Stimulated activated CD8-positive, alpha-beta memory T cell treated with anti-CD3 and anti-CD28 coated beads, Interleukin-12 subunit alpha, Interleukin-12 subunit beta, amount 100 ng/mL, for 4 hours (primary cell): ENCODE results near the gene EGFR.

Experiments
- DNase-seq: peaks from one replicate; pipeline ENCODE4 v3.0.0-alpha.2; 2020; ENCODE audit warnings: low read depth

EGFR gene

DNA sequence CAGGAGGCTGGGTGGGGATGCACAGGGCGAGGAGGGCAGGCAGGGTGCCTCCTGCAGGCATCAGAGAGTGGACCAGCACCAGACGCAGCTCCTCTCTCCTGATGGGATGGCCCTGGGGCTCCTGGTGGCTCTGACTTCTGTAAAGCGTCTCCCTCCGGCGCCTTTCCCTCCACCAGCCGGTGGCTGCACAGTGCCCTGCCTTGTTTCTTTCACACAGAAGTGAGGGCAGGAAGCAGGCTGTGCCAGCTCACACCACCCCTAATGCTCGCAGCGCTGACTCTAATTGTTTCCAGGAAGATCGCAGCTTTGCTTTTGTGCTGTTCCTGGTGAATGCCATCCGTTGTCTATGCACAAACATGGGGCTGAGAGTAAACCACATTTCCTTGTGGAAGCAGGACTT lies 194.0 kb downstream of the EGFR start:
- no peak for DNase-seq

DNA sequence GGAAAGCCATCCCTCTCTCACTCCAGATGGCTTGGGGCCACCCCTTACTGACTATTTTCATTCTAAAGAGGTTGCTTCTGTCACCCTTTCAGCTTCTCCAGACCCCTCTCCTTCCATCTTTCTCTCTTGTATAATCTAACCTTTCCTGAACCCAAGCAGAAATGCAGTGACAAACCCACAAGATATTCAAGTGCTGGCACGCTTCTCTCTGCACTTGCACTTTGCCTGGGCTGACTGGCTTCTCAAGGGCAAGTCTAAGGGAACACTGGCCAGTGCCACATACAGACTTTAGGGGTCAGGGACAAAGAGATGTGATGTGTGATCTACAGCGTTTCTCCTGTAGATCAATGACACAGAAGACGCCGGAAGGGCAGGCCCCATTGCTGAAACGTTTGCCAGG lies 195.9 kb downstream of the EGFR start:
- no peak for DNase-seq

DNA sequence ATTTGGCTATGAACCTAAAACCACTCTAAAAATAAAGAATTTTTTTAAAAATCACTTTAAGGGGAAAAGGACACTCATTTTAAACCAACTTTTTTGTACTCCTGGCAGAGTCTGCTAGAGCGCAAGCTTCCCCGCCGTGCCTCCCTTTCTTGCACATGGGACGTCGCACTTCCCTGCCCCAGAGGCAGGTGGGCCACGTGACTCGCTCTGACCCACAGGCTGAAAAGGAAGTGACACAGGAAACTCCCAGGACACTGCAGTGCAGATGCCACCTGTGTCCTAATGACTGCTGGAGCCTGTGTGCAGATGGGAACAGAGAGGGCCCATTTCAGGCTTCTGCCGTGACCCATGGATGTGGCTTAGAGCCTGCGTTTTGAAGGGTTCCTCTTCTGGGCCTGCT lies 204.2 kb downstream of the EGFR start:
- no peak for DNase-seq

DNA sequence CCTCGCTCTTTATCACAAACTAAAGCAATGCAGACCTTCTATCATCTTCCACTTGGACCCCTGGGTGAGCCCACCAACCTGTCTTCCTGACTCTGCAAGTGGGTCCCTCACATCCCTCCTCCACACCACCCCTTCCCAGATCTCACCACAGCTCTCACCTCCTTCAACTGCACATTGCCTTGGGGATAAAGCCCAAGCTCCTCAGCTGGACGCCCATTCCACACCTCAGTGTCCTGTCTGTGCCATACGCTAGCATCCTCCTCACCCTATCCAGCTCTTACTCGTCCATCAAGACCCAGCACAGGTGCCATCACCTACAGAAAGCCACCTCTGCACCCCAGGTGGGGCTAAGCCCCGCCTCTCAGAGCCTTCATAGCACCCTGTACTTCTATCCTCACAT lies 205.3 kb downstream of the EGFR start:
- DNase-seq = no peak

DNA sequence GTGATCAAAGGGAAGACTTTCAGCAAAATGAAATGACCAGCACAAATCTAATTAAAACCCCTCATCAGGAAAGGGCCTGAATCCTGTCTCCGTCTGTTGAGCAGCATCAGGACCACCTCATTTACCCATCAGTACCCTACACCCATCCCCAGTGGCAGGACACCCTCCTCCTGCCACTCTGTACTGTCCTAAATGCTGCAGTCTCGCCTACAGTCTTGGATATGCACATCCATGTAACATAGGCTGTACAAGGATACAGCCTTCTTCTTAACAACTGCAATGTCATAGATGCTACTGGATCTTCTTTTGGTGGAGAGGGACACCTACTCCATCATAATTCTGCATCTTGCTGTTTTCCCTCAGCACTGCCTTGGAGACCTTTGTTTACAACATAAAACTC lies 206.0 kb downstream of the EGFR start:
- no peak for DNase-seq

DNA sequence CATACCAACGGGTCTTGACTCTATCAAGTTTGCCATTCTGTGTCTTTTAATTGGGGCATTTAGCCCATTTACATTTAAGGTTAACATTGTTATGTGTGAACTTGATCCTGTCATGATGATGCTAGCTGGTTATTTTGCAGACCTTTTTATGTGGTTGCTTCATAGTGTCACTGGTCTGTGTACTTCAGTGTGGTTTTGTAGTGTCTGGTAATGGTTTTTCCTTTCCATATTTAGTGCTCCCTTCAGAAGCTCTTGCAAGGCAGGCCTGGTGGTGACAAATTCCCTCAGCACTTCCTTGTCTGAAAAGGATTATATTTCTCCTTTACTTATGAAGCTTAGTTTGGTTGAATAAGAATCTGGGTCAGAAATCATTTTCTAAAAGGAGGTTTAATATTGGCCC lies 211.2 kb downstream of the EGFR start:
- DNase-seq = no peak

DNA sequence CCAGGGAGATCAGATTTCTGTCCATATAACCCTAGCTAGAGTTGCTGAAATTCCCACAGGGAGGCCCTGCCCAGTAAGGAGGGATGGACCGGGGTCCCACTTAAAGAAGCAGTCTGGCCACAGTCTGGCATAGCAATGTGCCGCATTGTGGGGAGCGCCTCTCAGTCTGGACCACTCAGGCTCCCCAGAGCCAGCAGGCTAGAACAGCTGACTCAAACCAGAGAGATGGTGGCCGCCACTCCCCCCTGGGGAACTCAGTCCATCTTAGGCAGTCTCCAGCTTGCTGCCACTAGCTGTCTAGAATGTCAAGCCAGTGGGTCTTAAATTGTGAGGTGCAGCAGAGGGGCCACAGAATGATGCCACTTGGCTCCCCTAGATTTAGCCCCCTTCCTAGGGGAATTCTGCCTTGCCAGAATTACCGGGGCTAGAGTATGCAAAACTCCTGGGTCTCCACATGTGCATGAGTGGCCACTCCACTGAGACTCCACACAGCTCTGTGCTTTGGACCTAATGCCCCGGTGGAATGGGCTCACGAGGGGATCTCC lies 213.0 kb downstream of the EGFR start:
- DNase-seq = no peak

DNA sequence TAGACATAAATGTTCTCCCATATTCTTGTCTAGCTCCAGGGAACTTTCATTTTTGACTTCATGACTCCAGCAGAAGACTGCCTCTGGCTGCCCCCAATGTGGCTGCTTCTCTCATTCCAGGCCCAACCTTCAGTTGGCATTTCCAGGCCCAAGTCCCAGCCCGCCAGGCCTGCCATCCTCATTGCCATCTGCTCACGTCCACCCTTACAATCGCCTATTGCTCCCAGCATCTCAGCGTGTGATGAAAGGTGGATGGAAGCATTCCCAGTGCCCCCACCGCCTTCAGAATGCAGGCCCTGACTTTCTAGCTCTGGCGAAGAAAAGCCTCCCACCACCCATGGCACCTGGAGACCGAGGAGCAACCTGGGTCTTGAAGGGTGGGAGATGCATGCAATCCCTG lies 214.2 kb downstream of the EGFR start:
- no peak for DNase-seq

DNA sequence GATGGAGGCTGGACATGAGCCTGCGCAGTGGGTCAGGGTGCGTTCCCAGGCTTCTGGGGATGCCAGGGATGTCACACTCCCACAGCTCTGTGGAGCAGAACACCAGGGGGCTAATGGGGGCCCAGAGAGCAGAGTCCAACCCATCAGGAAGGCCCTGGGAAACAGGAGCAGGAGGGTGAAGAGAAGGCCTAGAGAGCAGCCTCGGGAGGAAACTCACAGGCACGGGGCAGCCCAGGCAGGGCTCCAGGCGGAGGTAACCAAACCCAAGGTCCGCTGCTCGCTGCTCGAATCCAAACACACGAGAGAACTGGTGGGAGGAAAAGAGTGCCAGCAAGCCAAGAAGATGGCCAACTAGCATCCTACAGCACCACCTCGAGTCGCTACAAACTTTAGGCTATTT lies 215.6 kb downstream of the EGFR start:
- no peak for DNase-seq

DNA sequence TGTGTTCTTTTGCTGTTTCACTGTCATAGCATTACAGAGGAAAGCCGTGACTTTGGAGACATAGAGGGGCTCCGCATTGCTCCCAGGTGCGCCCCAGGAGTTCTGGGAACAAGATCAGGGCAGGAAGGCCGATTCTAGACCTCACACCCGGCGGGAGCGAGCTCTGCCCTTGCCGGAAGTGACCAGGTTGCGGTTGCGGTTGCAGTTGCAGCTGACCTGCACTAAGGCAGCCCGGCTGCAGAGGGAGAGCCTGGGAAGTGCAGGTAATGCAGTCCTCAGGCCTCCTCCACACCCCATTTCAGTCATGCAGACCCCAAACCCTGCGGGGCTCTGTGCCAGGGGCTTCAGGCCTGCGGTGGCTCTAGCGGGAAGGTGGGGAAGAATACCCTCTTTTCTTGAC lies 216.3 kb downstream of the EGFR start:
- DNase-seq = no peak

DNA sequence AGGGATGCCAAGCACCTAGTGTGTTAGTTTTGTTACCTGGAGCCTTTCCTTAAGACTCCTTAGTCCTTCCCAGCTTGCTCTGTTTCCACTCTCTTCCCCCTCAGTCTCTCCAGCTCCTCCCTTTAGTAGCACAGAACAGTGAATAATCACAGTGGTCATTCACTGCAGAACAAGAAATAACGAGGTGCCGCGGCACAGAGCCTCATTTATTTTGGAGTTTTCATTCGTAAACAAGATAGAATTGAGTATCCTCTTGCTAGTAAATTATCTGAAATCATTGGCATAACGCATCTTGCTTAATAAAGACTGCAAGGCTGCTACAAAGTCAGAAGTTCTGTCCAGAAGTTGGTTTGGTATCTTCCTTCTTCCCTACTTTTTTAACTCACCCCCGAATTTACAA lies 217.0 kb downstream of the EGFR start:
- DNase-seq = no peak

DNA sequence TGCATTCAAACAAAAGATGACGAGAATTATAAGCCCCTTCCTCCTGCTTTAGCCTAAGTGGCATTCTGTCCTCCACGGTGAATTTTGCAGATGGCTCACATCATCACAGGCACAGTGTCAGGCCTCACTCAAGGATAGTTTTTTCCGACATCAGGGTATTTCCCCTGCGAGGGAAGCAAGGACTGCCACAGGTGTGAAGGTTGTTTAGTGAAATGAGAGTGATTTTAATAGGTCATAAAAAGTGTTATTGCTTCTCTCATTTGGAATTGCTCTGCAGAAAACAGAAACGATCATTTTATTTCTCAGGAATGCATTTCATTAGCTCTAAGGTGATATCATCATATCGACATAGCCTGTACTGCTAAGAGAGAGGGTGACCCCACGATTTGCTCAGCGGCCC lies 217.7 kb downstream of the EGFR start:
- DNase-seq = no peak

DNA sequence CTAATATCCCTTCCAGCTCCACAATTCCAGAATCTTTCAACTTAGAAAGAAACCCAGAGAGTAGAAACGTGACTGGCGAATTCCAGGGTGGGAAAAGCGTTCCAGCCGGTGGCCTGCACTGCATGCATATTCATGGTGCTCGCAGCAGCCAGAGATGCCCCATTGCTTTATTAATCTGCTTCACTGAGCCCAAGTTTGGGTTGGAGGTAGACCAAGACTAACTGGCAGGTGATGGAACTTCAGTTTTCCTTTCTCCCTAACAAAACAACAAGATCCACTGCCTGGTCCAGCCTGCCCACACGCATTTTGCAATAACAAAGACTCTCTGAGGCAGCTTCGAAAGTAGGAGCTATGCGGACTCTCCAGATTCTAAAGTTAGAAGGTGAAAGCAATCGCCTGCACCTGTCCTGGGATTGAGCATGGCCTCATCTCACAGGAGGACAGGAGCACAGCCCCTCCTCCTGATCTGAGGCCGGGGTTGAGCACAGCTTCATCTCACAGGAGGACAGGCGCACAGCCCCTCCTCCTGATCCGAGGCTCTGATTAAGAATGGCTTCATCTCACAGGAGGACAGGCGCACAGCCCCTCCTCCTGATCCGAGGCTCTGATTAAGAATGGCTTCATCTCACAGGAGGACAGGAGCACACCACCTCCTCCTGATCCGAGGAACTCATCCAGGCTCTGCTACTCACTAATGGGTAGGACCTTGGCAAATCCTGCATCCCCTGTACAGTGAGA lies 218.5 kb downstream of the EGFR start:
- DNase-seq = no peak

DNA sequence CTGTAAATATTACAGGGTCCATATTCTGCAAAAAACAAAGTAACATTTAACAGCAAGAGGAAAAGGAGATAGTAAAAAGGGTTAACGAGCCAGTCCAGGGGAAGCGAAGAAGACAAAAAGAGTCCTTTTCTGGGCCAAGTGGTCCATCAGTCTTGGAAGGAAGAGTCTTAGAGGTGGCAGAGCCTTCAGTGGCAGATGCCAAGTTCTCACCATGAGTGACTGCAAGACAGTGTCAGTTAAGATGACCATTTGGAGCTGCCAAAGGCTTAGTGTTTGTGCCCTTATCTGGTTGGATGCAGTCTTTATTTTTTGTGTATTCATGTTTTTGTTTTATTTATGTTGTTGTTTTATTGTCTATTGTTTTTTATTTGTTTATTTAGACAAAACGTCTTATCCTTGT lies 220.6 kb downstream of the EGFR start:
- DNase-seq = no peak

DNA sequence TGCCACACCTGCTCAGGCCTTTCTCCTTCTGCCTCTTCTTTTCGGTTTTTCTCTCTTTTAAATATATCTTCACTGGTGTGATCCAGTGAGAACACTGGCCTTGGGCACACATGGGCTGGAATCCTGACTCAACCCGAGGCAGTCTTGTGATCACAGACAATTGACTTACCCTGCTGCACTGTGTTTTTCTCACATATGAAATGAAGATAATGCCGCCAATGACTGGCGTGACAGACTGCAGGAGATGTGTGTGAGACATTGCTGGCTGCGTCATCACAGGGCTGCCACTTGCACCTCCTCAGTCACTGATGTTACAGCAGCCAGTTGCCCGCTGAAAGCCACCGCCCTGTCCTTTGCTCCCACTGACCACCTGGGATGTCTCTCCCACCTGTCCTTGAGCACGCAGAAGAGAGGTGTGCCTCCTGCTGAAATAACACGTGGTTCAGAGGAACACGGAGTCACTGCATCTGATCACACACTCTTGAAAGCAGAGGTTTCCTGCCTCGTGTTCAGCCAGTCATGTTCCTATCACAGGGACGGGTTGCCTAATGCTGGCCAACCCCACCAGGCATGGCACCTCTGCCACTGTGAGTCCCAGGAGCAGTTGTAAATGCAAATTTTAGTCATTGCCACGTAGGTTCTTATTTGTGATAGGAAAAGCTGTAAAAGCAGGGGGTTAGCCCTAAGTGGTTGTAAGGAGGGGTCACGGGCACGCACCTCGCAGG lies 221.8 kb downstream of the EGFR start:
- DNase-seq = no peak

DNA sequence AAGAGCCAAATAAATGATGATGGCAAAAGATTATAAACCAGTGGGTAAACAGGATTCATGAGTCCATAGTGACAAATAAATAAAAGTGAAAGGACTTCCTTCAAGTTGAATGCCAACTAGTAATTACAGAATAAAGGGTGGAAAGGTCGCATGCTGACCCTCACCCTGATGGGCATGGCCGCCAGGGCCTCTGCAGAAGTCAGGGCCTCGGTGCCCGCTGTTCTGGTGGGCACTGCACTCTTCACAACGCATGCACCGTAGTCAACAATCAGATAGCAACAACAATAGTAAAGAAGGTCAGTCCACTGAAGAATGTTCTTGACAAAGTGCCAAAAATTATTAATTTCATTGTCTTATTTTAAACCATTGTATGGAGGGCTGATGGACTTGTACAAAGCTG lies 223.1 kb downstream of the EGFR start:
- no peak for DNase-seq

DNA sequence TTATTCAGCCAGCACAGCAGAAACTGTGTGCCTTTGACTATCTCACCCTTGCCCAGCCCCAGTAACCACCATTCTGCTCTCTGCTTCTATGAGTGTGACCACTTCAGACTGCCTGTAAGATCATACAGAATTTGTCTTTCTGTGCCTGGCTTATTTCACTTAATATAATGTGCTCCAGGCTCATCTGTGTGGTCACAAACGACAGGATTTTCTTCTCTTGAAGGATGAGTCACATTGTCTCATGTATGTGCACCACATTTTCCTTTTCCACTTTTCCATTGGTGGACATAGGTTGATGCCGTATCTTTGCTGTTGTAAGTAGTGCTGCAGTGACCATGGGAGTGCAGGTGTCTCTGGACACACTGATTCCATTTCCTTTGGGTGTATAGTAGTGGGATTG lies 223.8 kb downstream of the EGFR start:
- DNase-seq = no peak

DNA sequence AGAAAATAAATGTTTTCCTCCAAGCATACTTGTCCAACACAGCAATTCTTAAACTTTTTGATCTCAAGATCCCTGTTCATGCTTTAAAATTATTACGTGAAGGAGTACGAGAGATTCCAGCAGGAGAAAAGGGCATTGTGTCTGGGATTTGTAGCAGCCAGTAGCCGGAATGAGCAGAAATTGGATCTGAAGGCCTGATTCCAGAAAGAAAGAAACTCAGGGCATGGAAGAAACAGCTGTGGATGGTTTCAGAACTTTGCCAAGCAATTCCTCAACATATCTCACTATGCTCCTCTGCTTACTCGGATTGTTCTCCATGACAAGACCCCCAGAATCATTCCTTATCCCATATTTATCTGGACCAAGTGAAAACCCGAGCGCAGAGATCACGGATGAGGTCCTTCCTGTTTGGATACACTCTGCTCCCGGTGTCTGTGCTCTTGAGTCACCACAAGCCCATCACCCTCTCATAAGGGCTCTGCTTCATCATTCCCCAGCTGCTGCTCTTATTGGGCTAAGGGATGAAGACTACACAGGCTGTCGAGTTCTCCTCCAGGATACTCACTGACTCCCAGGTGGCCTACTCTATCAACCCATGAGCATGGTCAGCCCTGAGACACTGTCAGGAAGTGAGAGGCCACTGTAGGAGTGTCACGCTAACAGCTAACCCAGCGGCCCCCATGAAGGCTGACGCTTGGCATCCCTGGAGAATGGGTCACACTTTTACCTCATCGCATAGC lies 225.4 kb downstream of the EGFR start:
- no peak for DNase-seq

DNA sequence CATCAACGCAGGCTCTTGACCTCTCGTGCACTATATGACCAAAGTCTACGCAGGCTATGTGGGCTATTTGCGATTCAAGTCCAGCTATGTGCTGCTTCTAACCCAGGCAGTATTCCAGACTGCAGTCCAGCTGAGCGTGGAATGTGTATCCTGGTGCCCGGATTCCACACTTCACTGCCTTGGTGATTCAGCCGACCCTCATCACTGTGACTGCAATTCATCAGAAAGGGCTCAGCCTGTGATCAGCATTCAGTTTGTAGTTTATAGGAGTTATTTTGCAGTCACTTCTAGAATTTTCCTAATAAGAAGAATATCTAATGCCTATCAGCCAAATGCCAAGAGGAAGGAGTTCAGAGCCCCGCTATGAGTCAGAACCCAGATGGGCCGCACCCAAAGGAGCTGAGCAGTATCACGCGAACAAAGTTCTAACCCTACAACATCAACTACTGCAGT lies 226.5 kb downstream of the EGFR start:
- DNase-seq = no peak

DNA sequence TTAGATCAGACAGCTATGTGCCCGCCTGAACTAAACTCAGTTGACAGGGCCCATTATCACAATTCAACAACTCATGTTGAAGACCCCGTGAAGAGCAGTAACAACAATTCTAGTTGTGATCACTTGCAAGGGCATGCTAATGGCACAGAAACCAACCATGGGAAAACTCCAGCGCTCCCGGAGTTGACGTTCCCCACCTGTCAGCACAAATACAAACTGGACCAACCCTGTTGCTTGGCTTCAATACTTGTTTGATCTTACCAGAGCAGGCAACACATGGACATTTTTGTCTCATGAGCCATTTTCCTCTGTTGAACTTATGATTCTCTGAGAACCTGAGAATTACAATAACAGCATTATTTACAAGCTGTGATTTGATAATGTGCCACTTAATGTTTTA lies 227.4 kb downstream of the EGFR start:
- no peak for DNase-seq

DNA sequence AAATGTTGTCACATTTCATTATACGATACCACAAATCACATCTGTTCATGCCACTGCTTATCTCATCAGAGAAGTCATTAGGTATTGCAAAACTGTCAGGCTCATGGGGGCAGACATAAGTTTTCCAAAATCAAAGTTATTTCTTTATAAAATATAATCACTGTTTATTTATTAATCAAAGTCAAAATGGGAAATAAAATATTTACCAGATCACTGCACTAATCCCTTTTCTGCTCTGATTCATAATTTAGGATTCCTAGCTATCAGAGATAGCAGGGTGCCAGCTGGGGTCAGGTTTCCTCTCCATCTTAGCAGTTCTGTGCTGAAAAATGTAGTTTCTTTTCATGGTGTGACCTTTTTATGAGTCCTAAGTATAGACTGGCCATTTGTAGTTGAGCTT lies 228.6 kb downstream of the EGFR start:
- no peak for DNase-seq

DNA sequence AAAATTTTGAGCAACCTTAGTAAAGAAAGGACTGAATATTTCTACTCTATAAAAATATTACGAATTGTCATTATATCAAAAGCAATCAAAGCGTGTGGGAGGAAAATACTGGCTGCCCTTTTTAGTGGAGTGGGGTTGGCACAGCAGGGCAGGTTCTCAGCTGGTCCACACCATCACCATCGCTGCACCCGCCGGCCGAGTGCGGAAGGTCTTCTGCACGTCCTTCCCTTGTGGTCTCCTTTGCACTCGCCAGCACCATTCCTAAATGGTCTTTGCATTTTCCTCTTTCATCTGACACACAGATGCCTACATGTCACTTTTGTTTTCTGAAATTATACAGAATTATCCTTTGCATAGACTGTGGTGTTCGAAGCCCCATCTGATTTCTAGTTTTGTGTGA lies 229.7 kb downstream of the EGFR start:
- no peak for DNase-seq

DNA sequence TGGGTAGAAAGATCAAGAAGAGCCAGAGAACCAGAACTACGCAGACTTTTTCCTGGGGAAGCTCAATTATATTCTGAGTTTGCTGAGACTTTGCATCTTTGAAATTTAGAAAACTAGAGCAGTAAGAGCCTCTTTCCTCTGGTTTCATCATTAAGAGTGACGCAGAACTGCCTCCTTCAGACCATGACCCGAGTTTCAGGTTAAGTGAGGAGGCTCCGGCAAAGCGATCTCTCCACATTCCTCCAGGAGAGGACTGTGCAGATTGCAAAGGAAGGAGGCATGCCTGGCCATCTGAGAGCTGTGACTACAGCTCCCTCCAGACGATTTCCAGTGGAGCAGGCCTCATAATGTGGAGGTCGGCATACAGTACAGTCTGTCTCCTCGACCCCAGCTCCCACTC lies 230.5 kb downstream of the EGFR start:
- no peak for DNase-seq
